ENCODE measurements around the gene TTC23.

Gene TTC23

DNA sequence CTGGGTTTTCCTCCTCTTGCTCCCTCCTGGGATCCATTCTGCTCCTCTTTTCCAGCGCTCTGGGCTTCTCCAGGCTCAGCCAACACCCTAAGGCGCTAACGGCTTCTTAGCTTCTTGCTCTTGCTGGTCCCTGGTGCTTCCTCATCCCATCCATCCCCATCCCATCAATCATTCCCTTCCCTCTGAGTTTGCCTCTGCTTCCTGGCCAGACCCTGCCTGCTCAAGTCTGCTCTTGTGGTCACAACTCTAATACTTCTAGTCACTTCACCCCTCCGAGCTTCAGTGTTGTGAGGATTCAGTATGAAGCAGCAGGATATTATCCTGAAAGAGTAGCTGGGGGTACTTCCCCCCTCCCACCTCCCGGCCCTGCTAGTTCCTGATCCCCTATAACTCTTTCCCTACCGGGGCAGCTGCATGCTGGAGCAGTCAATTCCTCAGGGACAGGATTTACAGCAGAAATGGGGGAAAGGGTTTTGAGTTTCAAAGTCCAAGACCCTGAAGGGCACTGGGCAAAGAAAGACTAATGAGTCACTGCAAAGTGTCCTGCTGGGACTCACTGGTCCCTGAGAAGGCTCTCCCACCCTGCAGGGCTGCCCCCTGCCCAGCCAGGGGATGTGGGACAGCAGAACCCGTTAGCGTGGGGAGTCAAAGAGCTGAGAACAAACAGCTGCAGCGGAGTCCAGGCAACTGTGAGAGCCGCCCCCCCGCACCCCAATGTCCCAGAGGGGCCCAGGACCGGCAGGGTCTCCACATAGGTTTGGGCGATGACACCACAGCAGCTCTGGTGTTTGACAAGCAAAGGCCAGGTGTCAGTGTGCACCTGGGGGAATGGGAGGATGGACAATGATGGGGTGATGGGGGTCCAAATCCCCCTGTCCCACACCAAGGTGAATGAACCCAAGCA lies 146.8 kb downstream of the TTC23 start:
- no peak for DNase-seq (ENCODE audit: low spot score)

DNA sequence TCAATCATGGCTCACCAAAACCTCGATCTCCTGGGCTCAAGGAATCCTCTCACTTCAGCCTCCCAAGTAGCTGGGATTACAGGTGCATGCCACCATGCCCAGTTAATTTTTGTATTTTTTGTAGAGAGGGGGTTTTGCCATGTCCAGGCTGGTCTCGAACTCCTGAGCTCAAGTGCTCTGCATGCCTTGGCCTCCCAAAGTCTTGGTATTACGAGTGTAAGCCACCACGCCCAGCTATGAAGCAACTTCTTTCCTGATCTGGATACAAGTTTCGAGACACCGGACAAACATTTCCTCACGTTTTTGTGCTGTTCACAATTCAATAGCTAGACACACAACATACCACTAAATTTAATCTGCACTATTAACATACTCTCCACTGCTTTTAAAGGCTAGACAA lies 147.9 kb downstream of the TTC23 start:
- DNase-seq (ENCODE audit: low spot score) = no peak

DNA sequence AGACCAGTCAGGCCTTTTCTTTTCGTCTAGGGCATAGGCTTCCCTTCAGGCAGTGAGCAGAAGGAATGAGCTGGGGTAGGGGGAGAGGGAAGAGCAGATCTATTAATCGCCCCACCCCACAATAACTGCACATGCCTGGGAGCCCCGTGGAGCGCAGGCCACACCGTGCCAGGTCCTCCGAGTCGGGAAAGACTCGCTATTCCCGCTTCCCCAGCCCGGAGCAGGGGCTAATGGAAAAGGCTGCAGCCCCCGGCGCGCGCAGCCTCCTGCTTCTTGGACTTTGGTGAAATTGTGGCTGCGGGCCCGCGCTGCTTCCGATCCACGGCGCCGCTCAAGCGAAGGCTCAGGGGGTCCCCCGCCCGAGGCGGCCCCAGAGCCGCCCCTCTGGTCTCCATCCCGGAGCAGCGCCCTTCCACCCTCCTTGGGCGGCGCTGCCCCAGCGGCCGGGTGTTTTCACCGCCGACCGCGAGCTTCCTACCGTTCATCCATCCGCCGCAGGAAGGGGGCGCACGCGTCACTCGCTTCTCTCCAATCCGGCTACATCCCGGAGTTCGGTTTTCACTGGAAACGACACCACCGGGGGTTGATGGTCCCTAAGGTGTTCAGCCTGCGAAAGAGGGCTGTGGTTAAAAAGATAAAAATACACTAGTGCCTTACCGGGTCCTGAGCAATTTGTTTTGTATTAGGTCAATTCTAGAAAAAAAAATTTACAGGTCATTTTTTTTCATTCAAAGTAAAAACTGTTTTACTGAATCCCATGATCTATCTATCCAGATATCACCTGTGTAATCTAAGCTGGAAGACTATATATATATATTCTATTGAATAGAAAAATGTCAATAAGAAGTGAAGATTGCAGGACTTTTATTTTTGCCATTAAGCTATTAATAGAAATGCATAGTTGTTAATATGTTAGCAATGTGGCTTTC lies 148.9 kb downstream of the TTC23 start:
- peak; percentile 62 for DNase-seq (ENCODE audit: low spot score)

DNA sequence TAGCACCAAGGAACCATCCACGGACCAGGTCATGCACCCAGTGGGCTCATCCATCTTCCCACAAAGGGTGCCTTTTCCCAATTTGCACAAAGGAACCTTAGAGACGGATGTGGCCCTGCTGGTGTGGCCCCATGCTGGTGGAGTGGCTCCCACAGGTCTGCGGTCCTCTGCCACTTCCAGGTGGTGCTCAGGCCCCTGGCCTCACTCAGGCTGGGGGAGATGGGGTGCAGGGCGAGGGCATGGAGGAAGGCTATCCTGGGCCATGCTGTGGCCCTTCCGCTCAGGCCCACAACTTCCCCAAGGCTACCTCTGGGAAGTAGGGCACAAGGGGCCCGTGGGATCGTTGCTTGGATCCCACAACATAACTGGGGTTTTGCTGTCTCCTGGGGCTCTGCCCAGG lies 149.7 kb downstream of the TTC23 start:
- no peak for DNase-seq (ENCODE audit: low spot score)

DNA sequence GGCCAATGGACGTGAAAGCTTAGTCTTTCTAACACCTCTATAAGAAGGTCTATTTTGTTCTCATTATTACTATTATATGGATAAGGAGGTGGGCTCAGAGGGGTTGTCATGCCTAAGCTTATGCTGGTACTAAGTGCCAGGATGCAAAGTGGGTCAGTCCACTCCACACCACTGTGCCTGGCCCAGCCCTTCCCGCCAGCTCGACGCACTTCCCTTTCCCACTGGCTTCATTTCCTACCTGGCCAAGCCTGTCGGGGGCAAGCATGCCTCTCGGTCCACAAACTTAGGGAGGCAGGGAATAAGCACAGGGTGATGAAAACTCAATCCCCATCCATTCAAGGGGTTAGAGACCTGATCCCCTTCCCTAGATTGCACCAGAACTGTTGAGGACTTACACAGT lies 150.4 kb downstream of the TTC23 start:
- no peak for DNase-seq (ENCODE audit: low spot score)

DNA sequence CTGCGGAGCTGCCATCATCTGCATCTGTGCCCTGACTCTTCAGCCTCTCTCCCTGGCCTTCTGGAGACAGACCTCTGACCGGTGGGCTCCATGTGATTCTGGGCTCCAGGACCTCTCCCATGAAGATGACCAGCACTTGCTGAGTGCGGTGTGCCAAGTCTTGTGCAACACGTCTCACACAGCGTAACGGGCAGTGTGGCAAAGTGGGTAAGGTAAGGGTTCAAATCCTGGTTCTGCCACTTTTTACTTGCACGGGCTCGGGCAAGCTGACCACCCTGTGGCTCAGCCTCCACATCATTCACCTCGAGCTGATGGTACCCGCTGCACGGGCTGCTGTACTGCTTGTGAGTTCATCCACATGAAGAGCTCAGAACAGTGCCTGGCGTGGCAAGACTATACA lies 151.0 kb downstream of the TTC23 start:
- no peak for DNase-seq (ENCODE audit: low spot score)

DNA sequence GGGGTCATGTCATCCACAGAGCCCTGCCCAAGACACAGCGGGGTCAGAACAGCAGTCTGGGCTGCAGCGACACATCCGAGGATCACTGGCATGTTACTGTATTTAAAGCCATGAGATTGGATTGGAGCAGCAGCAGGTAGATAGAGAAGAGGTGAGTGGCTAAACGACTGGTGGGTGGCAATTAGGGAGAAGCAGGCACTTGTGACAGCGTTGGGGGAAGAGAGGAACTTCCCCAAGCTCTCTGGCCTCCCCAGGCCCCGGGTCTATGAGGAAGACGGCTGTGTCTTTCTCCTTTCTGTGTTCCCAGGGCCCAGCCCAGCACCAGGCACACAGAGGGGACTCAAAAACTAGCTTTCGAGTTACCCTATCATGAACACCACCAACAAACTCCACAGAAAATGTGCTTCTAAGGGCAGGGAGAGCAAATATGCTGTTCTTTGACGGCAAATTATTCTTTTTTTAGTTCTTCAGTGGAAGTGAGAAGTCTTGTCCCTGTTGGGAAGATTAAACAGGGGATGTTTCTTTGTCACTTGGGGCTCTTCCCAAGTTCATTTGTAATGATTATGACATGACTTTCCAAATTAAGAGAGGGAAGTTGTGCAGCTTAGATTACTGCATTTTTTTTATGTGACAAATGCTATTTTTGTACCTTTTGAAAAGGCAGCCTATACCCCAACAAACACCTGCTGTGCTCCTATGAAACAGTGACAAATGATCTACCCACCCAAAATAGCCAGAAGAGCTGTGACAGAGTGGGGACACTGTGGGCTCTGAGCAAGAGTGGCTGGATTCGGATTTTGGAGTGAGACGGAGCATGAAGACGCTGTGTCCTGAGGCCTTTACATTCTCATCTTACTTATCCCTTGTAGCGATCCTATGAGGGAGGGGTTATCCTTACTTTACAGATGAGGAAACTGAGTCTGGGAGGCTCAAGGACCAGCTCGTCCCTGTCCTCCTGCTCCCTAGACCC lies 151.7 kb downstream of the TTC23 start:
- no peak for DNase-seq (ENCODE audit: low spot score)

DNA sequence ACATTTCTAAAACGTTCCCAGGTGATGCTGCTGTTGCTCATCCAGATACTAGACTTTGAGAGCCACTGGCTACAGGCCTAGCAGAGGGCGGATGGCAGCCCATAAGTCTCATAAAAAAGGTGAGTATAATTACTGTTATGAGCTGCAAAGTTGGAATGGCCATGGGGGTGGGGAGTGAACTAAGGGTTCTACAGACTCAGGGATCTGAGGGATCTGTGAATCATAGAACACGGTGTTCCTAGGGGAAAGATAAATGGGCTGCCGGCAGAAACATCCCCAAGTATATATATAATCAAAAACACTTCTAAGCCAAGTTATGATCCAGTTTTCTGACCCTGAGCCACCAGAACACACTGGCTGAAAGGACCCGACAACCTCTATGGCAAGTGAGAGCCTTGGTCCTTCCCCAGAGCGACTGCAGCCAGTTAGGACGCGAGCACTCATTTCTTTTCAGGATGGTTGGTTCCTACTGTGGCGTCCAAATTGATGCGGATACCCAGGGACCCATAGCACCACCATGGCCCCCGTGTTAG lies 152.4 kb downstream of the TTC23 start:
- no peak for DNase-seq (ENCODE audit: low spot score)

DNA sequence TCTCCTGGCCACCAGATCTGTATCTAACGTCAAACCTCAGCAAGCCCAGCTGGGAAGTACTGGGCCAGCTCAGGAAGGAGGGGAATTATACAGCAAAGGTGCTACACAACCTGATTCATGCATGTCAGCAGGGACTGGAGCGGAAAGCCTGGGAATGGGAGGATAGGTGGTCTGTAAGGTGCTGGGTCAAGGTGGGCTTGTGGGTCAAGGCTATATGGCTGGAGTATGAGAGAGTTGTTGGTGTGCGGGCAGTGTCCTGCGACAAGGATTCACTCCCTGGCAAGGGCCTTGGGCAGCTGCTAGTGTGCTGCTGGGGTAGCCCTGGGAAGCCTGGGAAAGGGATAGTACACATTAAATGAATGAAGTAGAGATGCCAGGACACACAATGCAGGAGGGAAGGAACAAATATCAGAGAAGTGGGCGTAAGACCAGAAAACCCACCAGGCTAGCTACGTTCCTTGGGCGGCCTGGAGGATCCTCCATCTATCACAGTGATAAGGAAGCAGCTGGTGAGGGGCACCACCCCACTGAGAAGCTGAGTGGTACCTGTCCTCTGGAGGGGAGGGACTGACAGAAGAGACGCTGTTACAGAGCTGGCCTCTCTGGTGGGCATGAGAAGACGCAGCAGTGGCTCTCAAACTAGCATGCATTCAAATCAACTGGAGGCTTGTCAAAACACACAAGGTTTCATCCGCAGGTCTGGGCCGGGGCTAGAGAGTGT lies 153.0 kb downstream of the TTC23 start:
- DNase-seq (ENCODE audit: low spot score) = no peak

DNA sequence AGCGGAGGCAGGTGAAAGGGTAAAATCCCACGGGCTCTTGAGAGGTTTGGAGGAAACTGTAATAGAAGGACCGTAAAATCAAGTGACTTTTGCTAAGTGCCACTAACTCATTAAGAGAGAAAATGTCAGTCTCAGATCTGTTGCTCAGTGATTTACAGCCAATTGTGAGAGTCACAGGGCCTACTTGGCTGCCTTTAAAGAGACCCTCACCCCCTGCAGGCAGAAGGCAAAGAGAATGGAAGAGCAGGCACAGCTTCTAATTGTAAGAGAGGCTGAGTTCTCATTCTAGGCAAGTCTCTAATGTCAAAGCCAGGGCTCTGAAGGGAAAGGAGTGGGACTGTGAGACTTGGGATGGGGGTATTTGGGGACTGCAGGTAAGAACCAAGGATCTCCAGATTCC lies 153.8 kb downstream of the TTC23 start:
- no peak for DNase-seq (ENCODE audit: low spot score)

DNA sequence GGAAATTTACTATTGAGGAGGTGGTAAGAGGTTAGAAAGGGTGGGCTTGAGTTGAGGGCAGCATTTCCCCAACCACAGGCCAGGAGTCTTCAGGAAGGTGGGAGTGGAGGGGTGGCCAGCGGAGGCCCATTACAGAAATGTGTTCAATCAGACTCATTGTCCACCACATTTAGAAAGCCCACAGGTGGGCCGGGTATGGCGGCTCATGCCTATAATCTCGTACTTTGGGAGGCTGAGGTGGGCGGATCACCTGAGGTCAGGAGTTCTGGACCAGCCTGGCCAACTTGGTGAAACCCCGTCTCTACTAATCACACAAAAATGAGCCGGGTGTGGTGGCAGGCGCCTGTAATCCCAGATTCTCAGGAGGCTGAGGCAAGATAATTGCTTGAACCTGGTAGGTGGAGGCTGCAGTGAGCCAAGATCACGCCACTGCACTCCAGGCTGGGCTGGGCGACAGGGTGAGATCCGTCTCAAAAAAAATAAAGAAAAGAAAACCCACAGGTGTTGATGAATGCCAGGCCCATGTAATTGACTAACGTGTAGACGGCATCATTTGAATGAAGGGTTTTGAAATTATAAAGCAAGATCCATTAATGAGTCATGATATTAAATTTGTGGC lies 156.7 kb downstream of the TTC23 start:
- no peak for DNase-seq (ENCODE audit: low spot score)

DNA sequence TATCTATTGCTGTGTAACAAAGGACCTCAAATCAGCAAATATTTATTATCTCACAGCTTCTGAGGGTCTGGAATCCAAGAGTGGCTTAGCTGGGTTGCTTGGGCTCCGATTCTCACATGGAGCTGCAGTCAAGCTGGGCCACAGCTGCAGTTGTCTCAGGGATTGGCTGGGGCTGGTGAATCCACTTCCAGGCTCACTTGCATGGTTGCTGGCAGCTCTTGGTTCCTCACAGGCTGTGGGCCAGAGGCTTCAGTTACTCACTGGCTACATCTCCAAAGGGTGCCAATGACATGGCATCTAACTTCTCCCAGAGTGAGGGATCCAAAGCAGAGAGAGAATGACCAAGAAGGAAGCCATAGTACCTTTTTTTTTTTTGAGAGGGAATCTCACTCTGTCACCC lies 158.4 kb downstream of the TTC23 start:
- DNase-seq (ENCODE audit: low spot score) = no peak

DNA sequence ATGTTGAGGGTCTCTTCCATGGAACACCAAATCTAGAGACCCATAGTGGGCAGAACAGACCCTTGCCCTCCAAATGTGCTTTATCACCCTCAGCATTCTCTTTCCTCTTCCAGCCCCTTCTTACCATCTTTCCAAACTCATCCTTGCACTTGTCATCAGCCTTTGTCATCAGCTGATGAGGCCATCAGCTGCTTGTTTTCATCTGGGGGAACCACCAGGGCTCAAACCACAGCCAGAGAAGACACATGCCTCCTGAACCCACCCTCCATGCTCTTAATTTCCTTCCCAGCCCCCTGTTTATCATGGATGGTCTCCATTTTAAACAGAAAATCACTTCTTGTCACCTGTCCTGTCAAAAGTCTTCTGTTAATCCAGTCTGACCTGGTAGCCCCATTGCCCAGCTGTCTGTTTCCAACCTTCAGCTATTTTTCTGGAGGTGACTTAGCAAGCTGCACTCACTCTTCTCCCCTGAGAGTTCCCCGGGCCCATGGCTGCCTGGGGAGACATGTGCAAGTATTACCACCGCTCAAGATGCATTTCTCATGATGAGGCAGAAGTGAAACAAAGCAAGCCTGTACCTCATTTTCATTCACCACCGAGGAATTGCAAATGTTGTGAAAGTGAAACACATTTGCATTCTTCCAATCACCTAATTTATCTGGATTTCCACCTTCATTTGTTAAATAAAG lies 159.2 kb downstream of the TTC23 start:
- no peak for DNase-seq (ENCODE audit: low spot score)

DNA sequence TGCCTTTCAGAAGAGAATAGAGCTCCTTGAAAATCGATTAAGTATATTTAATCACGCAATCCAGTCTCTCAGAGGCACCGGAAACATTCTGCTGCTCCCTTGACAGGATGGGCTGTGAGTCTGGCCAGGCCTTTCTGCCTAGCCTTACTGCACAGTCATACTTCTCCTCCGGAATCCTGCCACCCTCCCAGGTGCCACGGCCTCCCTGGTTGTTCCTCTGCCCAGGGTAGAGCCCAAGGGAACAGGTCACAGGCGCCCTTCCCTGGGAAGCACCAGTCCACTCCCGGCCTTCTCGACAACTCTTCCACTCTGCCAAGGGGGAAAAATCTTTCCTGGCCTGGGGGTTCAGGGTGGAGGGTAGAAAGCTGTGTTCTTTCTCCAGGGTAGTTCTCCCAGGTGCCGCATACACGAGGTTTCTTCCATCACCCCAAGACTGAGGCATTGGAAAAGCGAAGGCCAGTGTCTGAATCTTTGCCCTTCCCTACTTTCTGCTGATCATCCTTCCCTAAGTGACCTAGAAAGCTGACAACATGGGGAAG lies 161.9 kb downstream of the TTC23 start:
- no peak for DNase-seq (ENCODE audit: low spot score)

DNA sequence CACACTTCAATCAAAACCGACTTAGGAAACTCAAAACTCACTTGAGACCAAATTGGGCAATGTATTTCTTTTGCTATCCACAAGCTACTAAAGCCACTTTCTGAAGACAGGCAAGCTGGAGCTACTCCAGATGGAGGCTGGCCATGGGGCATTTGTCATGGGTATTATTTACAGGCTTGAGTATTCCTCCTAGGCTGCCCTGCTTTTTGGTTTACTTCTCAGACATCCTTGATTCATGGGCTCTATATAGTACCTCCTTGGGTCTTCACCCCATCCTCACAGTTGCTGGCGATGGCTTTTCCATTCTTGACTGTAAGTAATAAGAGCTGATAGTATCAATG lies 163.1 kb downstream of the TTC23 start:
- no peak for DNase-seq (ENCODE audit: low spot score)
